H9 (cell line): Measurements from ENCODE around the gene LYZL4. TPM values are rescaled to one million over a fixed set of nuclear protein-coding genes. Genes with fewer than 3 reads are reported as not detected.

ENCODE experiments used
- DNase-seq: peaks from one replicate; pipeline ENCODE4 v3.0.0-alpha.2; 2017
- H2AFZ ChIP-seq: one replicate; pipeline ENCODE4 v1.6.1; 2013; ENCODE audit warnings: mild to moderate bottlenecking, low read length, control low read depth, moderate library complexity
- H2AK5ac ChIP-seq: 2 replicates; pipeline ENCODE4 v1.6.1; 2013; ENCODE audit warnings: low read length, control low read depth, mixed read lengths; ENCODE audit not compliant: insufficient read length
- H2BK120ac ChIP-seq: one replicate; pipeline ENCODE4 v1.6.1; 2013; ENCODE audit warnings: low read depth, mild to moderate bottlenecking, low read length, control low read depth, inconsistent platforms; ENCODE audit not compliant: poor library complexity, severe bottlenecking
- H2BK12ac ChIP-seq: 2 replicates; pipeline ENCODE4 v1.6.1; 2013; ENCODE audit warnings: low read length, control low read depth, mixed read lengths, low read depth; ENCODE audit not compliant: insufficient read length
- H2BK15ac ChIP-seq: 2 replicates; pipeline ENCODE4 v1.6.1; 2013; ENCODE audit warnings: low read depth, low read length, control low read depth
- H2BK20ac ChIP-seq: one replicate; pipeline ENCODE4 v1.6.1; 2013; ENCODE audit warnings: low read depth, mild to moderate bottlenecking, low read length, control low read depth, inconsistent platforms; ENCODE audit not compliant: poor library complexity, severe bottlenecking
- H2BK5ac ChIP-seq: 2 replicates; pipeline ENCODE4 v1.6.1; 2013; ENCODE audit warnings: low read length, control low read depth, mixed read lengths; ENCODE audit not compliant: insufficient read length
- H3K14ac ChIP-seq: 2 replicates; pipeline ENCODE4 v1.6.1; 2013; ENCODE audit warnings: low read length, control low read depth; ENCODE audit not compliant: insufficient read depth
- H3K18ac ChIP-seq: 2 replicates; pipeline ENCODE4 v1.6.1; 2013; ENCODE audit warnings: low read depth, mild to moderate bottlenecking, mixed read lengths, low read length, control low read depth; ENCODE audit not compliant: insufficient read length
- H3K23ac ChIP-seq: 2 replicates; pipeline ENCODE4 v1.6.1; 2013; ENCODE audit warnings: low read length, control low read depth, mixed read lengths, low read depth; ENCODE audit not compliant: insufficient read length
- H3K23me2 ChIP-seq: 2 replicates; pipeline ENCODE4 v1.6.1; 2013; ENCODE audit warnings: low read depth, mild to moderate bottlenecking, mixed read lengths, low read length, control low read depth; ENCODE audit not compliant: insufficient read length, poor library complexity, severe bottlenecking
- H3K27ac ChIP-seq: 2 replicates; pipeline ENCODE4 v1.5.1; 2013; ENCODE audit warnings: low read length, control low read depth, mixed read lengths, low read depth; ENCODE audit not compliant: insufficient read length
- H3K27me3 ChIP-seq: 2 replicates; pipeline ENCODE4 v1.6.1; 2013; ENCODE audit warnings: low read length, control low read depth, inconsistent platforms; ENCODE audit not compliant: insufficient read depth
- H3K4ac ChIP-seq: 2 replicates; pipeline ENCODE4 v1.6.1; 2013; ENCODE audit warnings: low read depth, mild to moderate bottlenecking, control low read depth, inconsistent platforms, low read length, moderate library complexity
- H3K4me1 ChIP-seq: 2 replicates; pipeline ENCODE4 v1.6.1; 2013; ENCODE audit warnings: low read length, control low read depth, inconsistent platforms; ENCODE audit not compliant: insufficient read depth
- H3K4me2 ChIP-seq: 2 replicates; pipeline ENCODE4 v1.6.1; 2013; ENCODE audit warnings: low read length, control low read depth, mixed read lengths; ENCODE audit not compliant: insufficient read length, insufficient read depth
- H3K56ac ChIP-seq: 2 replicates; pipeline ENCODE4 v1.6.1; 2013; ENCODE audit warnings: low read depth, mild to moderate bottlenecking, mixed read lengths, low read length, control low read depth; ENCODE audit not compliant: insufficient read length
- H3K79me1 ChIP-seq: 2 replicates; pipeline ENCODE4 v1.6.1; 2013; ENCODE audit warnings: low read depth, mild to moderate bottlenecking, moderate library complexity, low read length, control low read depth, inconsistent platforms; ENCODE audit not compliant: insufficient read depth, poor library complexity, severe bottlenecking
- H3K79me2 ChIP-seq: 2 replicates; pipeline ENCODE4 v1.6.1; 2013; ENCODE audit warnings: low read length, control low read depth, inconsistent platforms; ENCODE audit not compliant: insufficient read depth
- H3K9ac ChIP-seq: 2 replicates; pipeline ENCODE4 v1.6.1; 2013; ENCODE audit warnings: low read length, control low read depth, mixed read lengths; ENCODE audit not compliant: insufficient read length; ENCODE audit errors: extremely low read depth
- H3K9me3 ChIP-seq: one replicate; pipeline ENCODE4 v1.6.1; 2013; ENCODE audit warnings: low read depth, low read length, inconsistent platforms; ENCODE audit not compliant: control insufficient read depth
- H3T11ph ChIP-seq: one replicate; pipeline ENCODE4 v1.6.1; 2013; ENCODE audit warnings: mild to moderate bottlenecking, low read length, control low read depth, inconsistent platforms
- H4K20me1 ChIP-seq: one replicate; pipeline ENCODE4 v1.6.1; 2013; ENCODE audit not compliant: control insufficient read depth, insufficient read length, insufficient read depth
- H4K5ac ChIP-seq: 2 replicates; pipeline ENCODE4 v1.6.1; 2013; ENCODE audit warnings: low read depth, mild to moderate bottlenecking, mixed read lengths, low read length, control low read depth; ENCODE audit not compliant: insufficient read length
- H4K8ac ChIP-seq: replicated peaks from 2 replicates; pipeline ENCODE4 v1.6.1; 2013; ENCODE audit warnings: low read length, control low read depth, mixed read lengths, low read depth; ENCODE audit not compliant: insufficient read length
- H4K91ac ChIP-seq: 2 replicates; pipeline ENCODE4 v1.6.1; 2013; ENCODE audit warnings: low read depth, mild to moderate bottlenecking, moderate library complexity, mixed read lengths, low read length, control low read depth; ENCODE audit not compliant: insufficient read length
- H3K27ac Mint-ChIP-seq, 3 experiments: 2 replicates in 2 of 3; 3 replicates in 1 of 3; pipeline ENCODE4 v1.8.0; 2020 to 2021; ENCODE audit warnings: mixed read lengths in 3 of 3, mild to moderate bottlenecking in 1 of 3, moderate library complexity in 1 of 3
- H3K27me3 Mint-ChIP-seq: 2 replicates; pipeline ENCODE4 v1.8.0; 2021; ENCODE audit warnings: low read depth, mild to moderate bottlenecking, moderate library complexity, mixed read lengths
- H3K36me3 Mint-ChIP-seq, 3 experiments: 2 replicates in 2 of 3; 3 replicates in 1 of 3; pipeline ENCODE4 v1.8.0; 2020 to 2021; ENCODE audit warnings: low read depth in 3 of 3, mixed read lengths in 3 of 3; ENCODE audit not compliant: insufficient read depth in 1 of 3
- H3K4me1 Mint-ChIP-seq, 2 experiments: 2 replicates each; pipeline ENCODE4 v1.8.0; 2020; ENCODE audit warnings: mixed read lengths in 2 of 2
- H3K4me3 Mint-ChIP-seq, 2 experiments: 2 replicates in 1 of 2; 3 replicates in 1 of 2; pipeline ENCODE4 v1.8.0; 2020 to 2021; ENCODE audit warnings: mild to moderate bottlenecking in 2 of 2, mixed read lengths in 2 of 2, moderate library complexity in 1 of 2
- H3K9me3 Mint-ChIP-seq, 2 experiments: 2 replicates in 1 of 2; 3 replicates in 1 of 2; pipeline ENCODE4 v1.8.0; 2020; ENCODE audit warnings: mild to moderate bottlenecking in 2 of 2, mixed read lengths in 2 of 2, moderate library complexity in 1 of 2
- CTCF ChIP-seq: fragments of 200-600 bp; sonication (generic); conservative IDR thresholded peaks from 3 replicates; pipeline ENCODE4 v1.8.0; 2021; ENCODE audit warnings: antibody characterized with exemption, mild to moderate bottlenecking
- whole genome bisulfite sequencing: extraction: QIAGEN DNeasy Blood & Tissue Kit; methylation state at CpG from one replicate; pipeline ENCODE4 v1.1.7; 2013; ENCODE audit warnings: missing lambda C conversion rate, low lambda C conversion rate, mixed read lengths; ENCODE audit not compliant: insufficient read length; ENCODE audit errors: extremely low coverage; 5-methylcytosine and 5-hydroxymethylcytosine counted together
- total RNA-seq: library from RNA; stranded (reverse); gene quantifications from 2 replicates; pipeline ENCODE4 v1.2.1, GENCODE V29; 2021

LYZL4 gene
- total RNA-seq, 1 experiment from 2014 or later: not detected

GRCh38 chr3:42438758-42439157 is 28.3 kb upstream of the LYZL4 start:
- no peaks in the 10 kb centered on the region for H4K20me1 ChIP-seq

More at GRCh38 chr3:42438758-42439157, 28.3 kb upstream of the LYZL4 start:
- Mint-ChIP-seq H3K27me3 (peaks cover 7% of the 10 kb centered on the region), H3K4me3 (no peak overlapping the region), H3K36me3 (no peaks in the 10 kb centered on the region), H3K4me1 (peaks cover 29 to 32% of the 10 kb centered on the region in 2 experiments), H3K9me3 (no peaks in the 10 kb centered on the region; a peak in 1 of 5 replicates), H3K27ac (no peak overlapping the region)
- Histone ChIP-seq H4K5ac (no peak overlapping the region), H3K9me3 (no peaks in the 10 kb centered on the region), H2BK5ac (no peak overlapping the region), H3K4me2 (no peak overlapping the region), H3K18ac (no peak overlapping the region), H4K91ac (no peak overlapping the region), H3K14ac (no peak overlapping the region), H3K4ac (no peak overlapping the region), H2AK5ac (no peak overlapping the region), H3K27me3 (no peaks in the 10 kb centered on the region), H3K4me1 (peaks cover 7% of the 10 kb centered on the region; the same call in 1 of the 2 replicates), H3K79me1 (no peaks in the 10 kb centered on the region), H3K9ac (no peak overlapping the region), H2BK120ac (no peak overlapping the region), H3K23me2 (no peaks in the 10 kb centered on the region), H4K8ac (no peak overlapping the region), H2BK15ac (no peak overlapping the region), H3K23ac (no peak overlapping the region), H3K27ac (no peak overlapping the region), H2BK12ac (no peak overlapping the region), H3T11ph (no peak overlapping the region), H3K56ac (no peak overlapping the region), H2BK20ac (no peak overlapping the region), H2AFZ (no peak overlapping the region), H3K79me2 (no peaks in the 10 kb centered on the region)
- WGBS: no CpG with 5 or more reads among the region's 2 CpGs
- TF ChIP-seq CTCF: no peak
- DNase-seq: no peak
